ENCODE data around the gene RHBDF1. TPM values are rescaled to one million over a fixed set of nuclear protein-coding genes. Genes with fewer than 3 reads are reported as not detected.

The RHBDF1 gene
- total RNA-seq, 4 donors from 2014 or later: 13.3 to 38.3 (median 24.2) TPM

- no peak overlapping the region for H3K27ac ChIP-seq
- WGBS, 2 donors: 78% methylated on average over 9 of the region's 48 CpGs; no CpG with 5 or more reads in 1 of the 2 donors
- H3K27me3 ChIP-seq: no peaks in the 10 kb centered on the region
- no peak for TF ChIP-seq CTCF (IDR thresholded peaks at IDR 0.05)
- TF ChIP-seq POLR2A (IDR thresholded peaks at IDR 0.05): no peak
- intact Hi-C loops (cut with DNase I): no loop called here
- H3K36me3 ChIP-seq: no peaks in the 10 kb centered on the region
- no peak overlapping the region for H3K4me3 ChIP-seq
- H3K9me3 ChIP-seq: no peaks in the 10 kb centered on the region
- DNase-seq: no peak
- no peaks in the 10 kb centered on the region for H3K4me1 ChIP-seq
These were observed 62.3 kb downstream of the RHBDF1 start for GRCh38 chr16:9903-10665.

Small RNA genes lying within 50 kb of the gene (small RNA-seq; reads per million reads assigned to genes)
- gene MIR6859-4: 0 reads per million in 4 donors
- gene Z69720.2: 0 reads per million in 4 donors

Other genes with a start within 250 kb of the RHBDF1 start
- 1 to 10 TPM; 3.1 to 8.6 (median 4.8) TPM for gene POLR3K, start 19.0 kb downstream of the RHBDF1 start, total RNA-seq
- 10 to 100 TPM; 12.4 to 30.0 (median 17.9) TPM for gene SNRNP25, start 18.8 kb downstream of the RHBDF1 start, total RNA-seq
- gene MPG, start 5.6 kb upstream of the RHBDF1 start, total RNA-seq: 10 to 100 TPM; 47.4 to 72.1 (median 68.3) TPM
- 10 to 100 TPM; 14.5 to 28.0 (median 18.8) TPM for gene NPRL3, start 66.0 kb upstream of the RHBDF1 start, total RNA-seq
- gene HBZ, start 80.0 kb upstream of the RHBDF1 start, total RNA-seq: not detected
- gene HBM, start 93.3 kb upstream of the RHBDF1 start, total RNA-seq: not detected
- 1 to 10 TPM in 2 of 4 donors, not detected in 2; 4.7 to 5.0 TPM for gene HBA2, start 100.2 kb upstream of the RHBDF1 start, total RNA-seq
- 10 to 100 TPM in 1 of 4 donors, 1 to 10 TPM in 1, not detected in 2; 1.0 to 12.9 TPM for gene HBA1, start 104.0 kb upstream of the RHBDF1 start, total RNA-seq
- gene HBQ1, start 107.8 kb upstream of the RHBDF1 start, total RNA-seq: not detected
- gene LUC7L, start 156.8 kb upstream of the RHBDF1 start, total RNA-seq: 10 to 100 TPM; 33.5 to 74.2 (median 46.5) TPM
- gene FAM234A, start 162.2 kb upstream of the RHBDF1 start, total RNA-seq: 100 to 1,000 TPM in 1 of 4 donors, 10 to 100 TPM in 3; 16.5 to 147 (median 60.0) TPM
- gene RGS11, start 203.3 kb upstream of the RHBDF1 start, total RNA-seq: 1 to 10 TPM in 3 of 4 donors, under 1 TPM in 1; 0.88 to 4.8 (median 2.6) TPM
- gene ARHGDIG, start 208.0 kb upstream of the RHBDF1 start, total RNA-seq: not detected
- not detected for gene PDIA2, start 210.5 kb upstream of the RHBDF1 start, total RNA-seq